ENCODE results near the gene TRIM63. TPM values are rescaled to one million over a fixed set of nuclear protein-coding genes. Genes with fewer than 3 reads are reported as not detected.
A peak's percentile ranks its signal among the peaks of the same experiment; 100 is the strongest.

The TRIM63 gene
- polyA plus RNA-seq, 1 of the 3 experiments (the other 2 are of a cell fraction): not detected

DNA sequence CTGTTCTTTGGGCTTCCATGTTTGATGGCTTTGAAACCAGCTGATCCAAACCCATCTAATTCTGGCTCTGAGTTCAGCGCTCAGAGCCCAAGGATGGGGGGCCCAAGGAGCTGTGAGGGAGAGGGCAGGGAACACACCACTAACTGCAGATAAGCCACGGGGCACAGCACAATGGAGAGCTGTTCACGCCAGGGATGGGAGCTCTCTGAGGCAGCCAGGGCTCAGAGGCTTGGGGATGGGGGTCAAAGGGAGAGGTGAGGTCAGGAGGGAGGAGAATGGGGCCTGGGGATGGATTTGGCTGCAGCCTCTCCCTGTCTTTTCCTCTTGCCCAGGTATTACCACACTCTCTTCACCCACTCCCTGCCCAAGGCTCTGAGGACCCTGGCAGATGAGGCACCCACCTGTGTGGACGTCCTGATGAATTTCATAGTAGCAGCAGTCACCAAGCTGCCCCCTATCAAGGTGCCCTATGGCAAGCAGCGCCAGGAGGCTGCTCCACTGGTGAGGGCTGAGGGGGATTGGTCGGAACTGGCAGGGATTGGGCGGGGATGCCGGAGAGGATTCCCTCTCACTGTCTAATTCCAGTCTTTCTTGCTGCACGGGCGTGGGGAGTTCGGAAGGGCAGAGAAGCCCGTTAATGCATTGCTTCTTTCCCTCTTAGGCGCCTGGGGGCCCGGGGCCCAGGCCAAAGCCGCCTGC is 32.8 kb downstream of the TRIM63 start:
- Histone ChIP-seq H3F3A (replicated peaks; ENCODE audit: insufficient read depth) (peaks cover 4% of the 10 kb centered on the region), H3K27ac (ENCODE audit: low read depth in 2 of 2, low read length in 1 of 2) (peak overlapping the region in 1 of 2 experiments; percentile 50; a peak in 1 of 4 replicates), H3K36me3 (replicated peaks in 1 of 2; ENCODE audit: control insufficient read depth in 1 of 2, insufficient read depth in 2 of 2, low read length in 1 of 2) (no peaks in the 10 kb centered on the region), H2AFZ (ENCODE audit: low read depth) (peak overlapping the region; percentile 100), H3K4me2 (peak overlapping the region; percentile 98), H3K4me1 (ENCODE audit: control insufficient read depth in 1 of 2, insufficient read depth in 2 of 2, low read depth in 1 of 2, low read length in 1 of 2) (peaks cover 0 to 12% of the 10 kb centered on the region in 2 experiments; a peak in 1 of 4 replicates), H4K20me1 (ENCODE audit: insufficient read depth) (no peaks in the 10 kb centered on the region), H3K79me2 (ENCODE audit: insufficient read depth) (no peaks in the 10 kb centered on the region), H3K27me3 (ENCODE audit: insufficient read depth) (no peaks in the 10 kb centered on the region), H3K9me2 (no peaks in the 10 kb centered on the region), H3K4me3 (ENCODE audit: low read depth in 2 of 2, low read length in 1 of 2) (peak overlapping the region; percentile 87 to 99), H3K9ac (peak overlapping the region; percentile 66; the same call in 1 of the 2 replicates), H3K9me3 (no peaks in the 10 kb centered on the region)
- WGBS (ENCODE audit: low lambda C conversion rate): 32% methylated on average over 9 of the region's 15 CpGs
- peak; percentile 77 for DNase-seq
- ChIA-PET POLR2A (interaction anchor here (0.8 to 2.1 kb wide), 2 partner anchors 13 to 199 kb away, joined by 3 to 13 read pairs; partner anchors contain the start of gene EXTL1), CTCF (interaction anchor here (0.7 to 4.1 kb wide), 32 partner anchors 8 to 514 kb away, joined by 3 to 58 read pairs (median 4); partner anchors contain the start of genes CEP85, PAFAH2, PDIK1L and TRIM63)
- TF ChIP-seq RCOR1 (IDR thresholded peaks at IDR 0.05; ENCODE audit: low read length) (no peak), FOSL2 (IDR thresholded peaks at IDR 0.05; ENCODE audit: borderline replicate concordance, low read depth) (no peak), TCF12 (IDR thresholded peaks at IDR 0.05) (no peak), EZH2phosphoT487 (IDR thresholded peaks at IDR 0.05; ENCODE audit: borderline replicate concordance, low read depth) (no peak), MEF2A (IDR thresholded peaks at IDR 0.05; ENCODE audit: borderline replicate concordance, low read depth) (no peak), POLR2AphosphoS5 (IDR thresholded peaks at IDR 0.05; ENCODE audit: low read depth, low read length) (no peak), NFIC (IDR thresholded peaks at IDR 0.05; ENCODE audit: borderline replicate concordance) (no peak), SMC3 (IDR thresholded peaks at IDR 0.05; ENCODE audit: low read depth, low read length) (no peak)
- TF ChIP-seq, protein P1, sequence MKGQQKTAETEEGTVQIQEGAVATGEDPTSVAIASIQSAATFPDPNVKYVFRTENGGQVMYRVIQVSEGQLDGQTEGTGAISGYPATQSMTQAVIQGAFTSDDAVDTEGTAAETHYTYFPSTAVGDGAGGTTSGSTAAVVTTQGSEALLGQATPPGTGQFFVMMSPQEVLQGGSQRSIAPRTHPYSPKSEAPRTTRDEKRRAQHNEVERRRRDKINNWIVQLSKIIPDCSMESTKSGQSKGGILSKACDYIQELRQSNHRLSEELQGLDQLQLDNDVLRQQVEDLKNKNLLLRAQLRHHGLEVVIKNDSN (IDR thresholded peaks at IDR 0.05; ENCODE audit: borderline replicate concordance, low read depth): no peak

DNA sequence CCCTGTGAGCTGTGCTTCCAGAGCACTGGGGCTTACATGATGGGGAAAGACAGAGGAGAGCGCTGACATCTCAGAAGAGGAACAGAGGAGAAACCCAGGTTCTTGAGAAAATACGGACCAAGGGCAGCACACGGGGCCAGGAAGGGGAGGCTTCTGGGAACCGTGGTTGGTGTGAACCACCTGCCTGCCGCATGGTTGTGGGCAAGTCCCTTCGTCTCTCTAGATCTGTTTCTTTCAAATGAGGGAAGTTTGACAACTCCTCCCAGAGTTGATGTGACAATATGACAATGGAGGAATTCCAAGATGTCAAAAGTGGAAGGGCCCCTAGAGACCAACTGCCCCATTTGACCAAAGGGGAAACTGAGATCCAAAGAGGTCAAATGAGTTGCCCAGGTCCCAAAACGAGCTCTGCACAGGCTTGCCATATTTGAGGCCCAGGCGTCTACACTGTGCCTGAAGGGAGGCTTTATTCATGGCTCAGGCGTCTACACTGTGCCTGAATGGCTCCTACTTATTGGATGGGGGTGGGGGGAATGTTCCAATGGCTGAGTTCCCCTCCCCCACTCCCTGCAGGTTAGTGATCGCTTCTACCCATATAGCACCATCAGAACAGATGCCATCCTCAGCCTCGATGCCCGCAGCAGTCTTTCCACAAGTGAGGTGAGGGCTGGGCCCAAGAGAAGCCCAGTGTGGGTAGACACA is 34.6 kb downstream of the TRIM63 start:
- H3K4me2 ChIP-seq: no peak overlapping the region
- no peak overlapping the region for H3K9ac ChIP-seq
- no peak overlapping the region for H3K27ac ChIP-seq (ENCODE audit: low read depth in 2 of 2, low read length in 1 of 2)
- H4K20me1 ChIP-seq (ENCODE audit: insufficient read depth): no peaks in the 10 kb centered on the region
- CTCF ChIA-PET: interaction anchor here (0.6 to 2.1 kb wide), 4 partner anchors 72 to 137 kb away, joined by 3 to 8 read pairs (median 4); no protein-coding TSS in a partner anchor
- no peak for DNase-seq
- H3K9me2 ChIP-seq: no peaks in the 10 kb centered on the region
- POLR2A ChIA-PET: no interaction called here
- H2AFZ ChIP-seq (ENCODE audit: low read depth): no peak overlapping the region
- peaks cover 4% of the 10 kb centered on the region for H3F3A ChIP-seq (replicated peaks; ENCODE audit: insufficient read depth)
- no peaks in the 10 kb centered on the region for H3K79me2 ChIP-seq (ENCODE audit: insufficient read depth)
- TF ChIP-seq, protein P2, sequence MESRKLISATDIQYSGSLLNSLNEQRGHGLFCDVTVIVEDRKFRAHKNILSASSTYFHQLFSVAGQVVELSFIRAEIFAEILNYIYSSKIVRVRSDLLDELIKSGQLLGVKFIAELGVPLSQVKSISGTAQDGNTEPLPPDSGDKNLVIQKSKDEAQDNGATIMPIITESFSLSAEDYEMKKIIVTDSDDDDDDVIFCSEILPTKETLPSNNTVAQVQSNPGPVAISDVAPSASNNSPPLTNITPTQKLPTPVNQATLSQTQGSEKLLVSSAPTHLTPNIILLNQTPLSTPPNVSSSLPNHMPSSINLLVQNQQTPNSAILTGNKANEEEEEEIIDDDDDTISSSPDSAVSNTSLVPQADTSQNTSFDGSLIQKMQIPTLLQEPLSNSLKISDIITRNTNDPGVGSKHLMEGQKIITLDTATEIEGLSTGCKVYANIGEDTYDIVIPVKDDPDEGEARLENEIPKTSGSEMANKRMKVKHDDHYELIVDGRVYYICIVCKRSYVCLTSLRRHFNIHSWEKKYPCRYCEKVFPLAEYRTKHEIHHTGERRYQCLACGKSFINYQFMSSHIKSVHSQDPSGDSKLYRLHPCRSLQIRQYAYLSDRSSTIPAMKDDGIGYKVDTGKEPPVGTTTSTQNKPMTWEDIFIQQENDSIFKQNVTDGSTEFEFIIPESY (IDR thresholded peaks at IDR 0.05; ENCODE audit: borderline replicate concordance, low read depth): no peak
- TF ChIP-seq TAF1 (IDR thresholded peaks at IDR 0.05; ENCODE audit: borderline replicate concordance, low read depth, low read length): no peak
- no peak for TF ChIP-seq FOXM1 (IDR thresholded peaks at IDR 0.05; ENCODE audit: low read depth)
- TF ChIP-seq RAD21 (IDR thresholded peaks at IDR 0.05; ENCODE audit: low read length): no peak
- TF ChIP-seq RCOR1 (IDR thresholded peaks at IDR 0.05; ENCODE audit: low read length): no peak
- no peak for TF ChIP-seq YY1 (IDR thresholded peaks at IDR 0.05; ENCODE audit: low read depth)
- no peak for TF ChIP-seq CHD2 (IDR thresholded peaks at IDR 0.05; ENCODE audit: low read length, partially characterized antibody)
- TF ChIP-seq, protein P3, sequence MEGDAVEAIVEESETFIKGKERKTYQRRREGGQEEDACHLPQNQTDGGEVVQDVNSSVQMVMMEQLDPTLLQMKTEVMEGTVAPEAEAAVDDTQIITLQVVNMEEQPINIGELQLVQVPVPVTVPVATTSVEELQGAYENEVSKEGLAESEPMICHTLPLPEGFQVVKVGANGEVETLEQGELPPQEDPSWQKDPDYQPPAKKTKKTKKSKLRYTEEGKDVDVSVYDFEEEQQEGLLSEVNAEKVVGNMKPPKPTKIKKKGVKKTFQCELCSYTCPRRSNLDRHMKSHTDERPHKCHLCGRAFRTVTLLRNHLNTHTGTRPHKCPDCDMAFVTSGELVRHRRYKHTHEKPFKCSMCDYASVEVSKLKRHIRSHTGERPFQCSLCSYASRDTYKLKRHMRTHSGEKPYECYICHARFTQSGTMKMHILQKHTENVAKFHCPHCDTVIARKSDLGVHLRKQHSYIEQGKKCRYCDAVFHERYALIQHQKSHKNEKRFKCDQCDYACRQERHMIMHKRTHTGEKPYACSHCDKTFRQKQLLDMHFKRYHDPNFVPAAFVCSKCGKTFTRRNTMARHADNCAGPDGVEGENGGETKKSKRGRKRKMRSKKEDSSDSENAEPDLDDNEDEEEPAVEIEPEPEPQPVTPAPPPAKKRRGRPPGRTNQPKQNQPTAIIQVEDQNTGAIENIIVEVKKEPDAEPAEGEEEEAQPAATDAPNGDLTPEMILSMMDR (IDR thresholded peaks at IDR 0.05): no peak
- no peak for TF ChIP-seq NRF1 (IDR thresholded peaks at IDR 0.05; ENCODE audit: low read depth, low read length)
- no peak for TF ChIP-seq RFX5 (IDR thresholded peaks at IDR 0.05; ENCODE audit: low read length)
- no peak for TF ChIP-seq MXI1 (IDR thresholded peaks at IDR 0.05; ENCODE audit: low read depth, low read length)
- no peak for TF ChIP-seq SMC3 (IDR thresholded peaks at IDR 0.05; ENCODE audit: low read depth, low read length)
- no peak for TF ChIP-seq GABPA (IDR thresholded peaks at IDR 0.05; ENCODE audit: low read depth)
- TF ChIP-seq, protein P4, sequence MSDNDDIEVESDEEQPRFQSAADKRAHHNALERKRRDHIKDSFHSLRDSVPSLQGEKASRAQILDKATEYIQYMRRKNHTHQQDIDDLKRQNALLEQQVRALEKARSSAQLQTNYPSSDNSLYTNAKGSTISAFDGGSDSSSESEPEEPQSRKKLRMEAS (IDR thresholded peaks at IDR 0.05; ENCODE audit: low read depth): no peak
- no peak for TF ChIP-seq GATA2 (CRISPR knock-in tag; IDR thresholded peaks at IDR 0.05)
- no peak for TF ChIP-seq ELF1 (IDR thresholded peaks at IDR 0.05)
- no peaks in the 10 kb centered on the region for H3K27me3 ChIP-seq (ENCODE audit: insufficient read depth)
- H3K36me3 ChIP-seq (replicated peaks in 1 of 2; ENCODE audit: control insufficient read depth in 1 of 2, insufficient read depth in 2 of 2, low read length in 1 of 2): no peaks in the 10 kb centered on the region
- 78% methylated on average over 12 of the region's 12 CpGs for WGBS (ENCODE audit: low lambda C conversion rate)
- H3K4me1 ChIP-seq (ENCODE audit: control insufficient read depth in 1 of 2, insufficient read depth in 2 of 2, low read depth in 1 of 2, low read length in 1 of 2): peaks cover 0 to 12% of the 10 kb centered on the region in 2 experiments; a peak in 1 of 4 replicates
- no peaks in the 10 kb centered on the region for H3K9me3 ChIP-seq
- H3K4me3 ChIP-seq (ENCODE audit: low read depth in 2 of 2, low read length in 1 of 2): no peak overlapping the region

Data from SK-N-SH (cell line).